Measurements from ENCODE around the gene SUSD4. TPM values are rescaled to one million over a fixed set of nuclear protein-coding genes. Genes with fewer than 3 reads are reported as not detected.
"Not testable (repeated sequence)": the region's sequence is repeated elsewhere in the genome, so short reads cannot be mapped to it uniquely, and the experiment has no call there.

The SUSD4 gene
- total RNA-seq, 4 donors from 2014 or later = 1.1 to 3.3 (median 1.8) TPM

DNA sequence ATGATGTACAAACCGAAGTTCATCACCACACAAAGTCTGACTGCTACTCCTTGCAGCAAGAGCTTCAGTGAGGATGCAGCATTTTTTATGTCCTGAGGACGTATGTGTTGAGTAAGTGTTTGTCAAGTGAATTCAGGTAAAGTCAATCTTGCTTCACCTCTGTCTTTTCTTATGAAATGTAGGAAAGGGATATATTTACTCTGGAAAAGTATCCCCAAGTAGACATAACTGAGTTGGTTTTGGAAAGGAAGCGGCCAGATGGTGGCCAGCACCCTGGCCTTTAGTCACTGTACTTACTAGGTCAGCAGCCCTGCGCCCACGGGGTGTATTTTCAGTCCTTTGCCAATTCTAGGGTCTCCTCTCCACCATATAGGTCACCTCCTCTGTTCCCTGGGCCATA lies 75.2 kb downstream of the SUSD4 start:
- Histone ChIP-seq H3K27me3 (peaks cover 0 to 3% (median 0%) of the 10 kb centered on the region in 4 donors), H3K4me1 (no peaks in the 10 kb centered on the region), H3K27ac (replicated peaks in 1 of 4) (no peak overlapping the region), H3K9me3 (no peaks in the 10 kb centered on the region), H3K36me3 (no peaks in the 10 kb centered on the region), H3K4me3 (no peak overlapping the region)
- no peak for DNase-seq (ENCODE audit: extremely low spot score)
- WGBS = 88% methylated on average over 5 of the region's 5 CpGs
- TF ChIP-seq POLR2A (IDR thresholded peaks at IDR 0.05; ENCODE audit: low read depth) (no peak), POLR2AphosphoS5 (IDR thresholded peaks at IDR 0.05) (no peak), EP300 (IDR thresholded peaks at IDR 0.05) (no peak)
- TF ChIP-seq, protein P1, sequence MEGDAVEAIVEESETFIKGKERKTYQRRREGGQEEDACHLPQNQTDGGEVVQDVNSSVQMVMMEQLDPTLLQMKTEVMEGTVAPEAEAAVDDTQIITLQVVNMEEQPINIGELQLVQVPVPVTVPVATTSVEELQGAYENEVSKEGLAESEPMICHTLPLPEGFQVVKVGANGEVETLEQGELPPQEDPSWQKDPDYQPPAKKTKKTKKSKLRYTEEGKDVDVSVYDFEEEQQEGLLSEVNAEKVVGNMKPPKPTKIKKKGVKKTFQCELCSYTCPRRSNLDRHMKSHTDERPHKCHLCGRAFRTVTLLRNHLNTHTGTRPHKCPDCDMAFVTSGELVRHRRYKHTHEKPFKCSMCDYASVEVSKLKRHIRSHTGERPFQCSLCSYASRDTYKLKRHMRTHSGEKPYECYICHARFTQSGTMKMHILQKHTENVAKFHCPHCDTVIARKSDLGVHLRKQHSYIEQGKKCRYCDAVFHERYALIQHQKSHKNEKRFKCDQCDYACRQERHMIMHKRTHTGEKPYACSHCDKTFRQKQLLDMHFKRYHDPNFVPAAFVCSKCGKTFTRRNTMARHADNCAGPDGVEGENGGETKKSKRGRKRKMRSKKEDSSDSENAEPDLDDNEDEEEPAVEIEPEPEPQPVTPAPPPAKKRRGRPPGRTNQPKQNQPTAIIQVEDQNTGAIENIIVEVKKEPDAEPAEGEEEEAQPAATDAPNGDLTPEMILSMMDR (IDR thresholded peaks at IDR 0.05) = no peak
- intact Hi-C loops (cut with DNase I) = no loop called here

DNA sequence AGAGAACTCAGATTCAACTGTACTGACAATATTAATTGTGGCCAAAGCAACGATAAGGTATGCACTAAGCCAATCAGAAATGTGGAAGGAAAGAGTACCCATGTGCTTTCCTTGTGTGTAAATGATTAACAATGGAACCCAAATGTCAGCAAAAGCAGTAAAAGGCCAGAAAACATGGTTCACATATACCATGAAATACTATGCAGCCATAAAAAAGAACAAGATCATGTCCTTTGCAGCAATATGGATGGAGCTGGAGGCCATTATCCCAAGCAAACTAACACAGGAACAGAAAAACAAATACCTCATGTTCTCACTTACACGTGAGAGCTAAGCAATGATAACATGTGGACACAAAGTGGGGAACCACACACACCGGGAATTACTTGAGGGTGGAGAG lies 78.5 kb downstream of the SUSD4 start:
- intact Hi-C loops (cut with DNase I) = no loop called here
- TF ChIP-seq, protein P1 (IDR thresholded peaks at IDR 0.05) = no peak
- no peak for TF ChIP-seq EP300 (IDR thresholded peaks at IDR 0.05)
- no peak for TF ChIP-seq POLR2AphosphoS5 (IDR thresholded peaks at IDR 0.05)
- no peak for TF ChIP-seq POLR2A (IDR thresholded peaks at IDR 0.05; ENCODE audit: low read depth)
- Histone ChIP-seq H3K27me3 (no peaks in the 10 kb centered on the region), H3K4me3 (no peak overlapping the region), H3K4me1 (no peaks in the 10 kb centered on the region), H3K27ac (replicated peaks in 1 of 4) (no peak overlapping the region), H3K9me3 (peaks cover 0 to 3% (median 0%) of the 10 kb centered on the region in 4 donors), H3K36me3 (no peaks in the 10 kb centered on the region)
- no peak for DNase-seq (ENCODE audit: extremely low spot score)
- 87% methylated on average over 3 of the region's 3 CpGs for WGBS

DNA sequence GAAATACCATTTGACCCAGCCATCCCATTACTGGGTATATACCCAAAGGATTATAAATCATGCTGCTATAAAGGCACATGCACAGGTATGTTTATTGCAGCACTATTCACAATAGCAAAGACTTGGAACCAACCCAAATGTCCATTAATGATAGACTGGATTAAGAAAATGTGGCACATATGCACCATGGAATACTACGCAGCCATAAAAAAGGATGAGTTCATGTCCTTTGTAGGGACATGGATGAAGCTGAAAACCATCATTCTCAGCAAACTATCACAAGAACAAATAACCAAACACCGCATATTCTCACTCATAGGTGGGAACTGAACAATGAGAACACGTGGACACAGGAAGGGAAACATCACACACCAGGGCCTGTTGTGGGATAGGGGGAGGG lies 80.3 kb downstream of the SUSD4 start:
- H3K4me3 ChIP-seq; H3K36me3 ChIP-seq; intact Hi-C loops (cut with DNase I); H3K27me3 ChIP-seq; H3K4me1 ChIP-seq; H3K9me3 ChIP-seq; DNase-seq (ENCODE audit: extremely low spot score); H3K27ac ChIP-seq (replicated peaks in 1 of 4): not testable (repeated sequence)
- 93% methylated on average over 3 of the region's 3 CpGs for WGBS

DNA sequence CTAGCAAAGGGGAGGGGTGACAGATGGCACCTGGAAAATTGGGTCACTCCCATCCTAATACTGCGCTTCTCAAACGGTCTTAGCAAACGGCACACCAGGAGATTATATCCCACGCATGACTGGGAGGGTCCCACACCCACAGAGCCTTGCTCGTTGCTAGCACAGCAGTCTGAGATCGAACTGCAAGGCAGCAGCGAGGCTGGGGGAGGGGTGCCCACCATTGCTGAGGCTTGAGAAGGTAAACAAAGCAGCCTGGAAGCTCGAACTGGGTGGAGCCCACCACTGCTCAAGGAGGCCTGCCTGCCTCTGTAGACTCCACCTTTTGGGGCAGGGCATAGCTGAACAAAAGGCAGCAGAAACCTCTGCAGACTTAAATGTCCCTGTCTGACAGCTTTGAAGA lies 85.7 kb downstream of the SUSD4 start:
- H3K27me3 ChIP-seq; intact Hi-C loops (cut with DNase I); H3K36me3 ChIP-seq; H3K4me1 ChIP-seq; H3K9me3 ChIP-seq; H3K27ac ChIP-seq (replicated peaks in 1 of 4); DNase-seq (ENCODE audit: extremely low spot score); H3K4me3 ChIP-seq: not testable (repeated sequence)
- 82% methylated on average over 7 of the region's 8 CpGs for WGBS

DNA sequence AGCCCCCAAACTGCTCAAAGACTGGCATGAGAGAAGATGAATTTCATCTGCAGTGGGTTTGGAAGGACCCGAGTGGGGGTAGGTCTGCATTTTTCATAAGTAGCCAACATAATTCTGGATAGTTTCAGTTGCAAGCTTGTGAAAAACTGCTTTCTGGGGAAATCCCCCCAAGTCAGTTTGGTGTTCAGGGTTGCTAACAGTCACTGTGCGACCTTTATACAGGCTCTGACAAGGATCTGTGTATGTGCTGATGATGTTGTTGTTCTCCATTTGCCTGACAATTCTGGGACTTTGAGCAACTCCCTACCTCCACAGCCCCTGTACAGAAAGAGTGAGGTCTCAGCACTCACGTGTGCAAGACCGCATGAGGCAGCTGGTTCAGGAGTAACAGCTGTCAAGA lies 87.9 kb downstream of the SUSD4 start:
- Histone ChIP-seq H3K4me1 (no peaks in the 10 kb centered on the region), H3K36me3 (no peaks in the 10 kb centered on the region), H3K27me3 (no peaks in the 10 kb centered on the region), H3K4me3 (no peak overlapping the region), H3K9me3 (no peaks in the 10 kb centered on the region), H3K27ac (replicated peaks in 1 of 4) (no peak overlapping the region)
- TF ChIP-seq POLR2A (IDR thresholded peaks at IDR 0.05; ENCODE audit: low read depth) (no peak), EP300 (IDR thresholded peaks at IDR 0.05) (no peak), POLR2AphosphoS5 (IDR thresholded peaks at IDR 0.05) (no peak)
- TF ChIP-seq, protein P1 (IDR thresholded peaks at IDR 0.05) = no peak
- intact Hi-C loops (cut with DNase I) = no loop called here
- WGBS = 82% methylated on average over 3 of the region's 4 CpGs
- no peak for DNase-seq (ENCODE audit: extremely low spot score)

DNA sequence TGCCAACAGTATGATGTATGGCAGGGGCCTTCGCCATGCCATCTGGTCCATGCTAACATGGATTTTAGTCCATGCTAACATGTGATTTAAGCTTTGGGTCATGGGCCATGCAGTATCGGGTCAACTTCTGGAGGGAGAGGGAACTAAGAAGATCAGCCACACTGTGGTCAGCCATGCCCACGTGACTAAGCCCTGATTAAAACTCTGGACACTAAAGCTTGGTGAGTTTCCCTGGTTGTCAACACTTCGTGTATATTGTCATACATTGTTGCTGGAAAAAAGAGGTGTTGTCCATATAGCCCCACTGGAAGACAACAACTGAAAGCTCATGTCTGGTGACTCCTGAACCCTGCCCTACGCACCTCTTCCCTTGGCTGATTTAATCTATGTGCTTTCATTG lies 90.5 kb downstream of the SUSD4 start:
- 72% methylated on average over 5 of the region's 5 CpGs for WGBS
- H3K9me3 ChIP-seq = no peaks in the 10 kb centered on the region
- no peaks in the 10 kb centered on the region for H3K4me1 ChIP-seq
- TF ChIP-seq POLR2AphosphoS5 (IDR thresholded peaks at IDR 0.05) (no peak), POLR2A (IDR thresholded peaks at IDR 0.05; ENCODE audit: low read depth) (no peak), EP300 (IDR thresholded peaks at IDR 0.05) (no peak)
- no peaks in the 10 kb centered on the region for H3K36me3 ChIP-seq
- intact Hi-C loops (cut with DNase I) = no loop called here
- H3K4me3 ChIP-seq = no peak overlapping the region
- DNase-seq (ENCODE audit: extremely low spot score) = no peak
- no peaks in the 10 kb centered on the region for H3K27me3 ChIP-seq
- H3K27ac ChIP-seq (replicated peaks in 1 of 4) = no peak overlapping the region
